RWPE2 (cell line): Measurements from ENCODE around the gene PAFAH2.

Experiments used
- ATAC-seq: fragments of 200-7000 bp; cut with Tn5 transposase; 3 replicates; pipeline ENCODE4 v1.9.1; 2021; ENCODE audit warnings: low read depth
- DNase-seq: peaks from one replicate; pipeline ENCODE4 v3.0.0-alpha.2; 2020; ENCODE audit warnings: low spot score
- H3K27ac ChIP-seq: fragments of 450-650 bp; 2 replicates; pipeline ENCODE4 v1.5.1; 2017; ENCODE audit warnings: mild to moderate bottlenecking; ENCODE audit not compliant: poor library complexity, severe bottlenecking
- H3K27me3 ChIP-seq: fragments of 250-450 bp; sonication (Bioruptor Pico); 2 replicates; pipeline ENCODE4 v1.5.1; 2021; ENCODE audit warnings: mild to moderate bottlenecking, moderate library complexity; ENCODE audit not compliant: insufficient read depth, poor library complexity, severe bottlenecking
- H3K36me3 ChIP-seq: fragments of 250-450 bp; sonication (Bioruptor Pico); 2 replicates; pipeline ENCODE4 v1.5.1; 2020; ENCODE audit warnings: low read depth, mild to moderate bottlenecking, moderate library complexity
- H3K4me1 ChIP-seq: fragments of 250-450 bp; sonication (Bioruptor Pico); 2 replicates; pipeline ENCODE4 v1.5.1; 2021; ENCODE audit warnings: mild to moderate bottlenecking, moderate library complexity; ENCODE audit not compliant: insufficient read depth, poor library complexity, severe bottlenecking
- H3K4me3 ChIP-seq: fragments of 250-450 bp; sonication (Bioruptor Pico); 2 replicates; pipeline ENCODE4 v1.5.1; 2021; ENCODE audit warnings: mild to moderate bottlenecking, moderate library complexity; ENCODE audit not compliant: severe bottlenecking
- H3K9me3 ChIP-seq: fragments of 250-450 bp; sonication (Bioruptor Pico); 2 replicates; pipeline ENCODE4 v1.5.1; 2021; ENCODE audit warnings: mild to moderate bottlenecking, moderate library complexity; ENCODE audit not compliant: severe bottlenecking
- CTCF ChIP-seq: fragments of 450-650 bp; IDR thresholded peaks from one replicate; pipeline ENCODE4 v1.5.1; 2017; ENCODE audit warnings: mild to moderate bottlenecking, moderate library complexity; ENCODE audit not compliant: poor library complexity, severe bottlenecking

PAFAH2 gene

GRCh38 chr1:26006710-26007109, 8.8 kb upstream of the PAFAH2 start:
- DNase-seq (no peak), ATAC-seq (no peak)
- Histone ChIP-seq H3K27ac (no peak overlapping the region), H3K36me3 (no peaks in the 10 kb centered on the region), H3K27me3 (no peaks in the 10 kb centered on the region), H3K4me3 (no peak overlapping the region), H3K4me1 (no peaks in the 10 kb centered on the region), H3K9me3 (no peaks in the 10 kb centered on the region)
- TF ChIP-seq CTCF = no peak

- no peak for TF ChIP-seq CTCF
- no peak for ATAC-seq
Observed at GRCh38 chr1:26005434-26006105, 7.7 kb upstream of the PAFAH2 start.

GRCh38 chr1:26003756-26004155, 5.9 kb upstream of the PAFAH2 start:
- DNase-seq = no peak
- H3K27me3 ChIP-seq = no peaks in the 10 kb centered on the region

More at GRCh38 chr1:26005434-26006105, 7.7 kb upstream of the PAFAH2 start:
- no peaks in the 10 kb centered on the region for H3K36me3 ChIP-seq
- H3K27me3 ChIP-seq = no peaks in the 10 kb centered on the region
- no peak for DNase-seq
- no peak overlapping the region for H3K4me3 ChIP-seq
- H3K9me3 ChIP-seq = no peaks in the 10 kb centered on the region
- H3K4me1 ChIP-seq = no peaks in the 10 kb centered on the region
- H3K27ac ChIP-seq = no peak overlapping the region

GRCh38 chr1:26003262-26003661, 5.4 kb upstream of the PAFAH2 start:
- Histone ChIP-seq H3K4me3 (no peak overlapping the region), H3K27me3 (no peaks in the 10 kb centered on the region), H3K4me1 (peaks cover 3% of the 10 kb centered on the region), H3K9me3 (no peaks in the 10 kb centered on the region), H3K36me3 (no peaks in the 10 kb centered on the region), H3K27ac (no peak overlapping the region)
- DNase-seq (no peak), ATAC-seq (no peak)
- TF ChIP-seq CTCF = no peak

More at GRCh38 chr1:26003756-26004155, 5.9 kb upstream of the PAFAH2 start:
- Histone ChIP-seq H3K4me3 (no peak overlapping the region), H3K36me3 (no peaks in the 10 kb centered on the region), H3K4me1 (no peaks in the 10 kb centered on the region), H3K27ac (no peak overlapping the region), H3K9me3 (no peaks in the 10 kb centered on the region)
- TF ChIP-seq CTCF = no peak
- no peak for ATAC-seq

- Histone ChIP-seq H3K36me3 (no peaks in the 10 kb centered on the region), H3K27ac (no peak overlapping the region), H3K27me3 (no peaks in the 10 kb centered on the region), H3K9me3 (no peaks in the 10 kb centered on the region), H3K4me1 (peaks cover 8% of the 10 kb centered on the region), H3K4me3 (no peak overlapping the region)
- no peak for ATAC-seq
- DNase-seq = no peak
- no peak for TF ChIP-seq CTCF
Observed at GRCh38 chr1:25999041-25999800, 1.4 kb upstream of the PAFAH2 start.
